Measurements from ENCODE around the gene GBP3. TPM values are rescaled to one million over a fixed set of nuclear protein-coding genes. Genes with fewer than 3 reads are reported as not detected.

Gene GBP3
- total and polyA plus RNA-seq, 2 experiments from 2014 or later, result 0.13 TPM; not detected in 1

GRCh38 chr1:89041119-89041641 is 18.5 kb upstream of the GBP3 start:
- Histone ChIP-seq H3K9me2 (ENCODE audit: insufficient read depth) (0 out of 2 replicates have a peak, but pooled peaks cover 3% of the 10 kb centered on the region), H3K4me1 (ENCODE audit: insufficient read depth) (no peaks in the 10 kb centered on the region), H3K79me2 (replicated peaks; ENCODE audit: insufficient read depth) (no peaks in the 10 kb centered on the region), H4K20me1 (replicated peaks; ENCODE audit: insufficient read depth) (no peaks in the 10 kb centered on the region), H2AFZ (no peak overlapping the region), H3K27me3 (ENCODE audit: insufficient read depth) (no peaks in the 10 kb centered on the region), H3K27ac (ENCODE audit: low read depth) (no peak overlapping the region), H3K36me3 (ENCODE audit: insufficient read depth) (no peaks in the 10 kb centered on the region), H3K4me2 (no peak overlapping the region), H3K4me3 (no peak overlapping the region), H3F3A (replicated peaks; ENCODE audit: low read depth) (no peaks in the 10 kb centered on the region)
- Mint-ChIP-seq H3K9me3 (peaks cover 20% of the 10 kb centered on the region), H3K36me3 (ENCODE audit: low read depth) (no peaks in the 10 kb centered on the region), H3K27me3 (ENCODE audit: insufficient read depth, low read depth, poor library complexity) (peaks cover 2% of the 10 kb centered on the region), H3K4me3 (no peak overlapping the region), H3K4me1 (no peaks in the 10 kb centered on the region), H3K27ac (no peak overlapping the region)
- ATAC-seq (no peak), DNase-seq (ENCODE audit: low spot score) (no peak)
- TF ChIP-seq, protein P1, sequence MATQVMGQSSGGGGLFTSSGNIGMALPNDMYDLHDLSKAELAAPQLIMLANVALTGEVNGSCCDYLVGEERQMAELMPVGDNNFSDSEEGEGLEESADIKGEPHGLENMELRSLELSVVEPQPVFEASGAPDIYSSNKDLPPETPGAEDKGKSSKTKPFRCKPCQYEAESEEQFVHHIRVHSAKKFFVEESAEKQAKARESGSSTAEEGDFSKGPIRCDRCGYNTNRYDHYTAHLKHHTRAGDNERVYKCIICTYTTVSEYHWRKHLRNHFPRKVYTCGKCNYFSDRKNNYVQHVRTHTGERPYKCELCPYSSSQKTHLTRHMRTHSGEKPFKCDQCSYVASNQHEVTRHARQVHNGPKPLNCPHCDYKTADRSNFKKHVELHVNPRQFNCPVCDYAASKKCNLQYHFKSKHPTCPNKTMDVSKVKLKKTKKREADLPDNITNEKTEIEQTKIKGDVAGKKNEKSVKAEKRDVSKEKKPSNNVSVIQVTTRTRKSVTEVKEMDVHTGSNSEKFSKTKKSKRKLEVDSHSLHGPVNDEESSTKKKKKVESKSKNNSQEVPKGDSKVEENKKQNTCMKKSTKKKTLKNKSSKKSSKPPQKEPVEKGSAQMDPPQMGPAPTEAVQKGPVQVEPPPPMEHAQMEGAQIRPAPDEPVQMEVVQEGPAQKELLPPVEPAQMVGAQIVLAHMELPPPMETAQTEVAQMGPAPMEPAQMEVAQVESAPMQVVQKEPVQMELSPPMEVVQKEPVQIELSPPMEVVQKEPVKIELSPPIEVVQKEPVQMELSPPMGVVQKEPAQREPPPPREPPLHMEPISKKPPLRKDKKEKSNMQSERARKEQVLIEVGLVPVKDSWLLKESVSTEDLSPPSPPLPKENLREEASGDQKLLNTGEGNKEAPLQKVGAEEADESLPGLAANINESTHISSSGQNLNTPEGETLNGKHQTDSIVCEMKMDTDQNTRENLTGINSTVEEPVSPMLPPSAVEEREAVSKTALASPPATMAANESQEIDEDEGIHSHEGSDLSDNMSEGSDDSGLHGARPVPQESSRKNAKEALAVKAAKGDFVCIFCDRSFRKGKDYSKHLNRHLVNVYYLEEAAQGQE (IDR thresholded peaks at IDR 0.05; ENCODE audit: unreplicated experiment), result no peak
- TF ChIP-seq CTCF (conservative IDR thresholded peaks at IDR 0.05; ENCODE audit: low read depth in 2 of 2) (no peak), POLR2AphosphoS5 (IDR thresholded peaks at IDR 0.05; ENCODE audit: low read depth) (no peak), NANOG (IDR thresholded peaks at IDR 0.05; ENCODE audit: borderline replicate concordance) (no peak), ZNF462 (CRISPR knock-in tag; IDR thresholded peaks at IDR 0.05) (no peak), JUNB (IDR thresholded peaks at IDR 0.05; ENCODE audit: unreplicated experiment) (no peak), CREB1 (CRISPR knock-in tag; IDR thresholded peaks at IDR 0.05; ENCODE audit: low read depth) (no peak), EZH2 (IDR thresholded peaks at IDR 0.05; ENCODE audit: low read depth, unreplicated experiment) (no peak), ZNF114 (CRISPR knock-in tag; IDR thresholded peaks at IDR 0.05) (no peak), EZH2phosphoT487 (IDR thresholded peaks at IDR 0.05; ENCODE audit: unreplicated experiment) (no peak)
